ENCODE measurements around the gene MAZ. TPM values are rescaled to one million over a fixed set of nuclear protein-coding genes. Genes with fewer than 3 reads are reported as not detected.
A peak's percentile ranks its signal among the peaks of the same experiment; 100 is the strongest.

Gene MAZ
- total RNA-seq, 2 donors from 2014 or later: 252 to 365 TPM

DNA sequence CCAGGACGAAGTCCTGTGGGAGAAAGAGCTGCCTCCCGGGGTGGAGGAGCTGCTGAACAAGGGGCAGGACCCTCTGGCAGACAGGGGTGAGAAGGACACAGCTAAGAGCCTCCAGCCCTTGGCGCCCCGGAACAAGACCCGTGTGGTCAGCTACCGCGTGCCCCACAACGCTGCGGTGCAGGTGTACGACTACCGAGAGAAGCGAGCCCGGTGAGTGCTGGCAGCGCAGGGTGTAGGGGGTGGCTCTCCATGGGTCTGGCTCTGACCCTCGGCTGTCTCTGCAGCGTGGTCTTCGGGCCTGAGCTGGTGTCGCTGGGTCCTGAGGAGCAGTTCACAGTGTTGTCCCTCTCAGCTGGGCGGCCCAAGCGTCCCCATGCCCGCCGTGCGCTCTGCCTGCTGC, 35.3 kb downstream of the MAZ start:
- intact Hi-C loops (cut with DNase I, micrococcal nuclease): loop anchor here in 1 of 2 donors (10.0 kb wide), 1 partner anchor 137 kb away; no protein-coding TSS in a partner anchor
- DNase-seq (no peak), ATAC-seq (peak; percentile 14)

DNA sequence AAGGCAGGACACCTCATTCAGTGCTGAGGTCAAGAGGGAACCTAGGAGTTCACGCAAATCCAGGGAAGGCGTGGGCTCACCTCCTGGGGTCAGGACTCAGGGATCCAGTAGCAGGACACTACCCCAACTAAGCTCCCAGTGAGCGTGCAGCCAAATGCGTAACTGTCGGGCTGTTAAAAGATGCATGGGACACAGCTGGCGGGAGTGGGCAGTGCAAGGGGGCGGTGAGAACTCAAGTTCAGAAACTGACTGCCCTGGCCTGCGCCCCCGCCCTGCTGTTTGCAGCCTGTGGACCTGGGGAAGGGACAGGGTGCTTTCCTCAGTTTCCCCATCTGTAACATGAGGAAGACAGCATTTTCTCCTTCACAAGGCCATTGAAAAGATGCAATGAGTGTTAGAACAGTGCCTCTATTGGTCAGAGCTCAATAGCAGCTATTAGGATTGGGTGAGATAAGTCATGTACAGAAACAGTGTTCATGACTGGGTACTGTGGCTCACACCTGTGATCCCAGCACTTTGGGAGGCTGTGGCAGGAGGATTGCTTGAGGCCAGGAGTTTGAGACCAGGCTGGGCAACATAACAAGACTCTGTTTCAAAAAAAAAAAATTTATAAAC, 36.5 kb downstream of the MAZ start:
- intact Hi-C loops (cut with DNase I, micrococcal nuclease): loop anchor here in 1 of 2 donors (10.0 kb wide), 1 partner anchor 138 kb away; no protein-coding TSS in a partner anchor
- no peak for DNase-seq
- no peak for ATAC-seq

DNA sequence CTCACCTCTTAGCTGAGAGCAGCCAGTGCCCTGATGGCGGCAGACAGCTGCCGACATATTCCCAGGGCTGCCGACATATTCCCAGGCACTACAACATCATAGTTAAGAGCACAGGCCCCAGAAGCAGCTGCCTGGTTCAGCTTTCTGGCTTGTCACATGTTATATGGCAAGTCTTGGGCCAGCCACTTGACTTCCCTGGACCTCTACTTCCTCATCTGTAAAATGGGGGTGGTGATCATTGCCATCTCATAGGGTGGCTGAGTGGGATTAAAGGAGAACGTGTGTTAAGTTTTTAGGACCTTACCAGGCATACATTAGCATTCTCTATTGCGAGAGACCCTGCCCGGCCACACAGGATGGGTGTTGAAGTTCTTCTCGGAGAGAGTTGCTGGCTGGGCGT, 37.6 kb downstream of the MAZ start:
- intact Hi-C loops (cut with DNase I, micrococcal nuclease): loop anchor here in 1 of 2 donors (10.0 kb wide), 1 partner anchor 139 kb away; no protein-coding TSS in a partner anchor
- DNase-seq (no peak), ATAC-seq (no peak)

- DNase-seq: no peak
- no peak for ATAC-seq
- intact Hi-C loops (cut with DNase I, micrococcal nuclease): loop anchor here in 1 of 2 donors (10.0 kb wide), 1 partner anchor 140 kb away; no protein-coding TSS in a partner anchor
Measured at GRCh38 chr16:29844575-29845331, 38.4 kb downstream of the MAZ start.

DNA sequence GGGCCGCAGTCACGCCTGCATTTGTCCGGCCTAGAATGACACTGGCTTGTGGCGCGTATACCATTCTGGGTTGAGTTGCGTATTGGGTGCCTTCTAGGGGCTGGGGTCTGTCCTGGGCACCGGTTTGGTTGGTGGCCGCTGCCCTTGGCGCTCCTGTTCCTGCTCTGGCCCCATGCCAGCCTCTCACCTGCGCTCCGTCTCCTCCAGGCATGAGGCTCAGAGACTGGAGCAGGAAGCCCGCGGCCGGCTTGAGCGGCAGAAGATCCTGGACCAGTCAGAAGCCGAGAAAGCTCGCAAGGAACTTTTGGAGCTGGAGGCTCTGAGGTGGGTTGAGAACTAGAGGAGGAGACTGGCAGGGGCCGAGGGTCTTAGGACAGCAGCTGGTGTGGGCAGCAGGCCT, 39.3 kb downstream of the MAZ start:
- DNase-seq (no peak), ATAC-seq (no peak)
- intact Hi-C loops (cut with DNase I, micrococcal nuclease): loop anchor here in 1 of 2 donors (10.0 kb wide), 1 partner anchor 141 kb away; no protein-coding TSS in a partner anchor

DNA sequence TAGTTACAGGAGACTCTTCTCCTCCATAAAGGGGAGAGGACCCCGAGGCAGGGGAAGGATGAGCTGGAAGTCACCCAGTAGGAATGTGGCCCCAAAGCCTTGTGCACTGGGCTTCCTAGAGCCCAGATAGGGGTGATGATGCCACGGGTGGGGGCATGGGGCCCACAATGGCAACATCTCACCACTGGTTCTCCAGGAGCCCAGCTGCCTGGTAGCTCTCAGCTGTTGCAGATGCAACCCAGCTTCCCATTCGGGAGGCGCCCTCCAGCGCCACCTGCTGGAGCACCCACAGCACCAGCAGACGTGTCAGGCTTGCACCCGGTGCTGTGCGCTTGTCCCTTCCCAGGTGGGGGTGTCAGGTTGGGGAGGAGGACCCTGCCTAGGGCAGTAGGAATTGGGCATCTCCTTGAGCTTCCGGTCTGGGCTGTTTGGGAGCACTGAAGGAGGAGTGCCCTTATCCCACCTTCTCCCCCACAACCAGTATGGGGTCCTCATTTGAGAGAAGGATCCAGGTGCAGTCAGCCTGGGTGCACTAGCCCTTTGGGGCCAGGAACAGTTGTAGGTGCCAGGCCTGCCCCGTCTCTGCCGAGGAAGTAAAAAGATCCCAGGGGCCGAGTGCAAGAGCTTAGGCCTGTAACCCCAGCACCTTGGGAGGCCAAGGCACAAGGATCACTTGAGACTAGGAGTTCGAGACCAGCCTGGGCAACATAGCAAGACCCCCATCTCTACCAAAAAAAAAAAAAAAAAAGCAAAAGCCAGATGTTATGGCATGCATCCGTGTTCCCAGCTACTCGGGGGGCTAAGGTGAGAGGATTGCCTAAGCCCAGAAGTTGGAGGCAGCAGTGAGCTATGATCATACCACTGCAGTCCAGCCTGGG, 42.3 kb downstream of the MAZ start:
- intact Hi-C loops (cut with DNase I, micrococcal nuclease): loop anchor here in 1 of 2 donors (10.0 kb wide), 1 partner anchor 144 kb away; no protein-coding TSS in a partner anchor
- DNase-seq: peak; percentile 72 to 85
- ATAC-seq: peak; percentile 84

- DNase-seq (no peak), ATAC-seq (no peak)
- intact Hi-C loops (cut with DNase I, micrococcal nuclease): loop anchor here in 1 of 2 donors (10.0 kb wide), 1 partner anchor 145 kb away; no protein-coding TSS in a partner anchor
Measured at GRCh38 chr16:29849505-29849904, 43.2 kb downstream of the MAZ start.

DNA sequence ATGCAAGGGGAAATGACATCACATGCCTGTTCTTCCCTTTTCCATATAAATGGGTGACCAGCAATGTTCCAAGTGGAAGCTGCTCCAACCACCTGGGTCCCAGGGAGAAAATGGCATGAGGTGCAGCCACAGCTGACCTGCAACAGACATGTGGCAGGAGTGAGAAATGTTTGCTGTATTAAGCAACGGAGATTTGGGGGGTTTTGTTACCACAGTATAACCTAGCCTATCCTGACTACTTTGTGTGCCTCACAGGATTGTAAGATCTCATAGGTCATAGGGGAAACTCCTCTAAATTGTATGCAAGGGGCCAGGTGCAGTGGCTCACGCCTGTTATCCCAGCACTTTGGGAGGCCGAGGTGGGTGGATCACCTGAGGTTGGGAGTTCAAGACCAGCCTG, 44.7 kb downstream of the MAZ start:
- DNase-seq: no peak
- no peak for ATAC-seq
- intact Hi-C loops (cut with DNase I, micrococcal nuclease): no loop called here

- no peak for DNase-seq
- intact Hi-C loops (cut with DNase I, micrococcal nuclease): no loop called here
- no peak for ATAC-seq
Measured at GRCh38 chr16:29852654-29853053, 46.3 kb downstream of the MAZ start.

DNA sequence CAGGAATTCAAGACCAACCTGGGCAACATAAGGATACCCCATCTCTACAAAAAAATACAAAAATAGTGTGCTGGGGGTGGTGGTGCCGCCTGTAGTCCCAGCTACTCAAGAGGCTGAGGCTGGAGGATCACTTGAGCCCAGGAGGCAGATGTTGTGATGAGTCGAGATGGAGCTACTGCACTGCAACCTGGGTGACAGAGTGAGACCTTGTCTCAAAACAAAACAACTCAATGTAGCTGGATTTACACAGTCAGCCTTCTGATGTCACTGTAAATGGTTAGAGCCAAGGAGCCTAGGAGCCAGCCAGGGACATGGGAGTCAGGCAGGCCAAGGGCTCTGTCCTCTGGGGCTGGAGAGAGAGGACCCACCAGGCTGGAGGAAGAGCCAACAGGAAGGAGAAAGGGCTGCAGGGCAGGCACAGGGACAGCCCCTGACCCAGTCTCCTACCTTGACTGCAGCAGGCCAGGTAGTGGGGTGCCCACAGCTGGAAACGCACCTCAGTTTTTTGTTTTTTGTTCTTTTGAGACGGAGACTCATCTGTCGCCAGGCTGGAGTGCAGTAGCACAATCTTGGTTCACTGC, 48.3 kb downstream of the MAZ start:
- intact Hi-C loops (cut with DNase I, micrococcal nuclease): no loop called here
- ATAC-seq (no peak), DNase-seq (no peak)

GRCh38 chr16:29857133-29857760, 50.9 kb downstream of the MAZ start:
- intact Hi-C loops (cut with DNase I, micrococcal nuclease): no loop called here
- no peak for DNase-seq
- no peak for ATAC-seq

DNA sequence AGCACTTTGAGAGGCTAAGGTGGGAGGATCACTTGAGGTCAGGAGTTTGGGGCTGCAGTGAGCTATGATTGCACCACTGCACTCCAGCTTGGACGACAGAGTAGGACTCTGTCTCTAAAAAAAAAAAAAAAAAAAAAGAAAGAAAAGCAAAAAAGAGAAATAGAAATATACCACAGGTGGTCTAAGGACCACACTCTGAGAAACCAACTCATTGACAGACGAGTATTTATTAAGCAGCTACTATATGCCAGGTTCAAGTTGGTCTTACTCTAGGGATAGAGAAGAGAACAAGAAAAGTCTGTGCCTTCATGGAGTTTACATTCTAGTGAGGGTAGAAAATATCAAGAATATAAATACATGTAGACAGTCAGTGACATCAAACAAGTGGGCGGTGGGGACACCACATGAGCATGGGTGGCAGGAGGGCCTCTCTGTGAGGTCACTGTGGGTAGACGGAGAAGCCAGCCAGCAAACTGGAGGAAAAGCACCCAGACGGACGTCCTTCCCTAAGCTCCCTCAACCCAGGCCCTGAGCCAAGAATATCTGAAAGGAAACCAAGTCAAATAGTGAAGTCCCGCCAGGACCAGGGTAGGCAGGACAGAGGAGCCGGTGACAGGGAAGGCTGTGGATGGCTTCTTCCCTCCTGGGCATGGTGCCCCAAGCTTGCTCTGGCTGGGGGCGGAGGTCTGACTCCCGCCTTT, 52.0 kb downstream of the MAZ start:
- intact Hi-C loops (cut with DNase I, micrococcal nuclease): no loop called here
- ATAC-seq: no peak
- DNase-seq: no peak

GRCh38 chr16:29858974-29859373, 52.6 kb downstream of the MAZ start:
- intact Hi-C loops (cut with DNase I, micrococcal nuclease): no loop called here
- DNase-seq (no peak), ATAC-seq (no peak)

- ATAC-seq: no peak
- intact Hi-C loops (cut with DNase I, micrococcal nuclease): loop anchor here in 1 of 2 donors (10.0 kb wide), 1 partner anchor 65 kb away; the partner anchor contains the start of gene KCTD13
Measured at GRCh38 chr16:29860218-29860617, 53.9 kb downstream of the MAZ start.

More at GRCh38 chr16:29860218-29860617, 53.9 kb downstream of the MAZ start:
- no peak for DNase-seq

All from left colon (tissue), 2 donors.